DOHH2 (cell line): Measurements from ENCODE around the gene NUDT8.

Experiments
- H3F3A ChIP-seq: fragments of 200-600 bp; sonication (generic), shearing (Covaris generic); 2 replicates; pipeline ENCODE4 v1.6.0; 2016; ENCODE audit warnings: antibody characterized with exemption, mild to moderate bottlenecking; ENCODE audit not compliant: control insufficient read depth, insufficient read depth
- H3K27ac ChIP-seq: fragments of 200-600 bp; sonication (generic); 2 replicates; pipeline ENCODE4 v1.5.1; 2014; ENCODE audit warnings: low read depth, mild to moderate bottlenecking, low read length, moderate library complexity
- H3K27me3 ChIP-seq: fragments of 200-600 bp; sonication (generic); 2 replicates; pipeline ENCODE4 v1.6.1; 2014; ENCODE audit warnings: mild to moderate bottlenecking, low read length, mixed read lengths; ENCODE audit not compliant: control insufficient read depth
- H3K36me3 ChIP-seq: fragments of 200-600 bp; sonication (generic); 2 replicates; pipeline ENCODE4 v1.6.1; 2014; ENCODE audit warnings: mild to moderate bottlenecking, low read length, moderate library complexity, mixed read lengths; ENCODE audit not compliant: control insufficient read depth
- H3K4me1 ChIP-seq: fragments of 200-600 bp; sonication (generic); 2 replicates; pipeline ENCODE4 v1.6.1; 2014; ENCODE audit warnings: mild to moderate bottlenecking, low read length, mixed read lengths; ENCODE audit not compliant: control insufficient read depth
- H3K4me2 ChIP-seq: fragments of 200-600 bp; sonication (generic); 2 replicates; pipeline ENCODE4 v1.6.0; 2014; ENCODE audit warnings: mild to moderate bottlenecking, low read length, moderate library complexity
- H3K4me3 ChIP-seq: fragments of 200-600 bp; sonication (generic); 2 replicates; pipeline ENCODE4 v1.5.1; 2014; ENCODE audit warnings: mild to moderate bottlenecking, low read length, mixed read lengths
- H3K79me2 ChIP-seq: fragments of 200-600 bp; sonication (generic); 2 replicates; pipeline ENCODE4 v1.6.1; 2014; ENCODE audit warnings: mild to moderate bottlenecking, low read length, mixed read lengths; ENCODE audit not compliant: control insufficient read depth
- H3K9me2 ChIP-seq: fragments of 200-600 bp; sonication (generic); replicated peaks from 2 replicates; pipeline ENCODE4 v1.6.1; 2014; ENCODE audit warnings: mild to moderate bottlenecking, low read length, mixed read lengths; ENCODE audit not compliant: control insufficient read depth
- H3K9me3 ChIP-seq: fragments of 200-600 bp; sonication (generic); 2 replicates; pipeline ENCODE4 v1.6.1; 2014; ENCODE audit warnings: antibody characterized with exemption, low read length, mixed read lengths; ENCODE audit not compliant: control insufficient read depth, insufficient read depth
- H4K20me1 ChIP-seq: fragments of 200-600 bp; sonication (generic); 2 replicates; pipeline ENCODE4 v1.6.0; 2014; ENCODE audit warnings: low read depth, mild to moderate bottlenecking, antibody characterized with exemption, low read length, moderate library complexity; ENCODE audit not compliant: control insufficient read depth, insufficient read depth
- CTCF ChIP-seq: fragments of 200-600 bp; sonication (generic); IDR thresholded peaks from one replicate; pipeline ENCODE4 v1.5.1; 2014; ENCODE audit warnings: antibody characterized with exemption, mild to moderate bottlenecking, low read depth, low read length; ENCODE audit not compliant: poor library complexity, severe bottlenecking
- EZH2phosphoT487 ChIP-seq: fragments of 200-600 bp; sonication (generic); IDR thresholded peaks from 2 replicates; pipeline ENCODE4 v1.6.1; 2017; ENCODE audit warnings: borderline replicate concordance, mild to moderate bottlenecking, antibody characterized with exemption, low read length, moderate library complexity, mixed read lengths

NUDT8 gene

DNA sequence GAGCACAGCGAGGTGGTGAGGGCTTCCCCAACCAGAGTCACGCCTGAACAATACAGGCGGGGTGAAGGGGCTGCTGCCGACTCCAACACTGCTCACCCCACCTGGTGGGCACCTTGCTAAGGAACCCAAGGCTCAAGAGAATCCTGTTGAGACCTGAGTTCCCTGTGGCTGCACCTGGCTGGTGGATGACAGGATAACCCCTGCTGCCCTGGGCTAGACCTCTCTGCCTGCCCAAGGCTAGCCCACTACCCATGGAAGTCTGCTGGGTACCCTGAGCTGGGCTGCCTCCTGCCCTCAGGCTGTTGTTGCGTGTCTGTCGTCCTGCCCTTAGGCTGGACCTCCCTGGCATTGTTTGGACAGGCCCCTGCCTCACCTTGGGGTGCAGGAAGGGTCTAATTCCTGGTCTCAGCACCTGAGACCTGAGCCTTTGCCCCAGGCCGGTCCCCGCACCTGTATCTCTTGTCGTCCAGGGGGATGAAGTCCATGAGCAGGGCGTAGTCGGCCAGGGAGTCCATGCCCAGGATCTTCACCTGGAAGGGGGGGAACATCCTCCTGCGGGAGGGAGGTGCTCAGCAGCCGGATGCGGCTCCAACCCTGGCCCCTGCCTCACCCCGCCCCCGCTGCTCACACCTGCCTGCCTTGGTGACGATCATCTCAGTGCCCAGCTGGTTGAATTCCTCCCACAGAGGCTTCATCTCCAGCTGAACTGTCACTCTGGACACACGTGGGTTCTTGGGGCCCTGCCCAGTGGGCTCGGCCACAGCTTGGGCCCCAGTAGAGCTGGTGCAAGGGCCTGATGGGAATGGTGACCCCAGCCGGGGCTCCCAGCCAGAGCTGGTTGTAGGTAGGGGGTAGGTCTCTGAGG is 4.9 kb upstream of the NUDT8 start:
- Histone ChIP-seq H3K27me3 (no peaks in the 10 kb centered on the region), H3K4me3 (no peak overlapping the region), H3K9me2 (no peaks in the 10 kb centered on the region), H3F3A (0 out of 2 replicates have a peak, but pooled peaks cover 6% of the 10 kb centered on the region), H3K36me3 (no peaks in the 10 kb centered on the region), H3K9me3 (no peaks in the 10 kb centered on the region), H3K4me2 (no peak overlapping the region), H3K27ac (no peak overlapping the region), H3K4me1 (peaks cover 15% of the 10 kb centered on the region), H3K79me2 (no peaks in the 10 kb centered on the region), H4K20me1 (no peaks in the 10 kb centered on the region)
- TF ChIP-seq EZH2phosphoT487: no peak

GRCh38 chr11:67633758-67634365 is 4.1 kb upstream of the NUDT8 start:
- no peaks in the 10 kb centered on the region for H3K9me2 ChIP-seq
- H3K36me3 ChIP-seq: no peaks in the 10 kb centered on the region
- no peak overlapping the region for H3K27ac ChIP-seq
- no peaks in the 10 kb centered on the region for H4K20me1 ChIP-seq
- H3K27me3 ChIP-seq: no peaks in the 10 kb centered on the region
- TF ChIP-seq EZH2phosphoT487 (no peak), CTCF (no peak)
- H3K79me2 ChIP-seq: no peaks in the 10 kb centered on the region; the same call in 1 of the 2 replicates
- peaks cover 22% of the 10 kb centered on the region for H3K4me1 ChIP-seq
- no peak overlapping the region for H3K4me3 ChIP-seq
- no peaks in the 10 kb centered on the region for H3K9me3 ChIP-seq
- H3K4me2 ChIP-seq: no peak overlapping the region
- 0 out of 2 replicates have a peak, but pooled peaks cover 6% of the 10 kb centered on the region for H3F3A ChIP-seq

GRCh38 chr11:67632982-67633755 is 3.4 kb upstream of the NUDT8 start:
- Histone ChIP-seq H3K4me1 (peaks cover 28% of the 10 kb centered on the region), H3K4me2 (no peak overlapping the region), H3K4me3 (no peak overlapping the region), H3K36me3 (peaks cover 1% of the 10 kb centered on the region; the same call in 1 of the 2 replicates), H3K79me2 (no peaks in the 10 kb centered on the region; the same call in none of the 2 replicates), H3K27me3 (no peaks in the 10 kb centered on the region), H3K9me3 (no peaks in the 10 kb centered on the region), H3K27ac (no peak overlapping the region), H3F3A (0 out of 2 replicates have a peak, but pooled peaks cover 6% of the 10 kb centered on the region), H3K9me2 (no peaks in the 10 kb centered on the region), H4K20me1 (no peaks in the 10 kb centered on the region)
- TF ChIP-seq CTCF (no peak), EZH2phosphoT487 (no peak)
